Endothelial cell of umbilical vein (primary cell): Measurements from ENCODE around the gene PCP2. TPM values are rescaled to one million over a fixed set of nuclear protein-coding genes. Genes with fewer than 3 reads are reported as not detected.

Experiments used
- BruUV-seq: library from RNA; stranded (reverse); fragments of 400-500 nt; replicated peaks from 2 replicates; lab custom pipeline; 2021; lab: Mats Ljungman, UMichigan
- CTCF ChIA-PET: fragments of 300-600, 350-600 bp; sonication (Branson Sonifier 250); formaldehyde crosslinking; loops from one replicate; lab custom pipeline; 2021; ENCODE audit warnings: antibody characterized with exemption, inconsistent platforms; lab: Charles Lee
- POLR2A ChIA-PET: fragments of 300-600, 350-600 bp; sonication (Branson Sonifier 250); formaldehyde crosslinking; loops from one replicate; lab custom pipeline; 2021; ENCODE audit warnings: antibody characterized with exemption, inconsistent platforms; lab: Charles Lee
- DNase-seq: peaks from one replicate; pipeline ENCODE4 v3.0.0-alpha.2; 2011; ENCODE audit warnings: low read depth, low spot score
- FAIRE-seq: peaks from 2 replicates; lab custom pipeline; 2011; peaks lifted over from hg19 to GRCh38; lab: Jason Lieb, UNC
- H2AFZ ChIP-seq: 2 replicates; pipeline ENCODE4 v1.6.0; 2012; ENCODE audit warnings: low read depth, low read length, control low read depth, inconsistent platforms
- H3K27ac ChIP-seq: 2 replicates; pipeline ENCODE4 v1.5.1; 2011; ENCODE audit warnings: low read depth, mild to moderate bottlenecking, control low read depth, low read length, moderate library complexity; ENCODE audit not compliant: insufficient read depth
- H3K27me3 ChIP-seq, 2 experiments: 2 replicates each; pipeline versions ENCODE4 v1.6.0 to v1.6.1; 2011; ENCODE audit warnings: low read length in 2 of 2, mixed read lengths in 1 of 2; ENCODE audit not compliant: control insufficient read depth in 2 of 2, insufficient read depth in 2 of 2
- H3K36me3 ChIP-seq, 2 experiments: 2 replicates in 1 of 2; 3 replicates in 1 of 2; pipeline ENCODE4 v1.5.1; 2011; ENCODE audit warnings: low read length in 2 of 2, mild to moderate bottlenecking in 1 of 2, moderate library complexity in 1 of 2; ENCODE audit not compliant: control insufficient read depth in 2 of 2, insufficient read depth in 2 of 2; ENCODE audit errors: extremely low read depth in 1 of 2
- H3K4me1 ChIP-seq: 3 replicates; pipeline ENCODE4 v1.5.1; 2011; ENCODE audit warnings: mild to moderate bottlenecking, low read length; ENCODE audit not compliant: control insufficient read depth, insufficient read depth; ENCODE audit errors: extremely low read depth
- H3K4me2 ChIP-seq: 2 replicates; pipeline ENCODE4 v1.6.1; 2011; ENCODE audit warnings: low read length, control low read depth, mixed read lengths; ENCODE audit not compliant: insufficient read depth
- H3K4me3 ChIP-seq, 3 experiments: fragments of 200-600 bp in 1 of 3; sonication (generic), shearing (Covaris generic) in 1 of 3; replicated peaks in 1 of 3; 2 replicates each; pipeline ENCODE4 v1.5.1; 2011 to 2016; ENCODE audit warnings: control low read depth in 3 of 3, low read length in 3 of 3, mild to moderate bottlenecking in 2 of 3, inconsistent platforms in 1 of 3, low read depth in 1 of 3, moderate library complexity in 1 of 3; ENCODE audit not compliant: insufficient read depth in 1 of 3
- H3K79me2 ChIP-seq: 2 replicates; pipeline ENCODE4 v1.6.0; 2012; ENCODE audit warnings: low read length, inconsistent platforms; ENCODE audit not compliant: control insufficient read depth, insufficient read depth
- H3K9ac ChIP-seq: replicated peaks from 2 replicates; pipeline ENCODE3; 2011; ENCODE audit warnings: low read length, control low read depth; ENCODE audit not compliant: insufficient read depth; ENCODE audit errors: extremely low read depth
- H3K9me1 ChIP-seq: replicated peaks from 3 replicates; pipeline ENCODE4 v1.6.0; 2011; ENCODE audit warnings: mild to moderate bottlenecking, low read length; ENCODE audit not compliant: control insufficient read depth, insufficient read depth; ENCODE audit errors: extremely low read depth
- H3K9me3 ChIP-seq: replicated peaks from 2 replicates; pipeline ENCODE4 v1.5.1; 2012; ENCODE audit warnings: low read length, inconsistent platforms; ENCODE audit not compliant: control insufficient read depth, insufficient read depth
- H4K20me1 ChIP-seq: replicated peaks from 2 replicates; pipeline ENCODE3; 2011; ENCODE audit warnings: mild to moderate bottlenecking, low read length; ENCODE audit not compliant: control insufficient read depth, insufficient read depth; ENCODE audit errors: extremely low read depth
- CTCF ChIP-seq, 2 donors: IDR thresholded peaks; 1 replicate in 1 of 2; 2 replicates in 1 of 2; pipeline ENCODE4 v1.5.1; 2011; ENCODE audit warnings: low read length in 2 of 2, mild to moderate bottlenecking in 2 of 2, moderate library complexity in 2 of 2, control low read depth in 1 of 2, inconsistent platforms in 1 of 2, low read depth in 1 of 2; ENCODE audit not compliant: insufficient read depth in 1 of 2; ENCODE audit errors: extremely low read depth in 1 of 2
- EZH2 ChIP-seq: IDR thresholded peaks from 2 replicates; pipeline ENCODE4 v1.6.1; 2012; ENCODE audit warnings: borderline replicate concordance, low read depth, mild to moderate bottlenecking, moderate library complexity, low read length, inconsistent platforms; ENCODE audit not compliant: severe bottlenecking
- GATA2 ChIP-seq: IDR thresholded peaks from 2 replicates; pipeline ENCODE4 v1.7.0; 2011; ENCODE audit warnings: low read depth, mild to moderate bottlenecking, moderate library complexity, mixed read lengths, low read length; ENCODE audit not compliant: insufficient read length, insufficient read depth
- MAX ChIP-seq: IDR thresholded peaks from 2 replicates; pipeline ENCODE4 v1.6.1; 2011; ENCODE audit not compliant: insufficient read depth, insufficient read length
- MYC ChIP-seq: IDR thresholded peaks from one replicate; pipeline ENCODE4 v1.6.1; 2011; ENCODE audit warnings: mild to moderate bottlenecking, low read depth, low read length
- POLR2A ChIP-seq: IDR thresholded peaks from 2 replicates; pipeline ENCODE4 v1.6.1; 2012; ENCODE audit warnings: low read depth, mild to moderate bottlenecking, control low read depth, low read length
- POLR2AphosphoS5 ChIP-seq: IDR thresholded peaks from 2 replicates; pipeline ENCODE4 v1.6.1; 2012; ENCODE audit warnings: low read depth, mild to moderate bottlenecking, control low read depth, low read length, moderate library complexity; ENCODE audit not compliant: insufficient read depth
- dilution Hi-C: fragments of 300-500 bp; cut with MboI; formaldehyde crosslinking; loops from one replicate; pipeline ENCODE4 v1.15.0; 2019; ENCODE audit warnings: low sequenced_read_pairs; ENCODE audit not compliant: extremely low pct_ligation_motif_present
- intact Hi-C: fragments of 100-400 bp; cut with micrococcal nuclease; formaldehyde crosslinking; loops from one replicate; pipeline ENCODE4 v1.10.0; 2022
- polyA plus RNA-seq, 4 experiments: library from polyadenylated mRNA; depleted of rRNA in 3 of 4; stranded (reverse) in 3 of 4; unstranded in 1 of 4; fragments of >200 nt; gene quantifications; 2 replicates each; pipeline versions ENCODE4 v1.2.1 to v1.2.3, GENCODE V29; 2011 to 2012; ENCODE audit warnings: missing spikeins in 1 of 4
- total RNA-seq: library from RNA; stranded (reverse); gene quantifications from 2 replicates; pipeline ENCODE4 v1.2.3, GENCODE V29; 2021

Gene PCP2
- total and polyA plus RNA-seq, 2 donors (not counting 3 experiments of a cell fraction or from before 2014, with no cell fraction given), result not detected

GRCh38 chr19:7646426-7646700 lies 12.8 kb upstream of the PCP2 start:
- Histone ChIP-seq H2AFZ (no peak overlapping the region), H3K4me3 (no peak overlapping the region), H4K20me1 (no peaks in the 10 kb centered on the region), H3K9me3 (no peaks in the 10 kb centered on the region), H3K79me2 (no peaks in the 10 kb centered on the region), H3K4me2 (no peak overlapping the region), H3K9me1 (no peaks in the 10 kb centered on the region), H3K36me3 (no peaks in the 10 kb centered on the region), H3K4me1 (no peaks in the 10 kb centered on the region), H3K9ac (no peak overlapping the region), H3K27me3 (peaks cover 0 to 2% of the 10 kb centered on the region in 2 experiments), H3K27ac (no peak overlapping the region)
- CTCF ChIA-PET, result no interaction called here
- POLR2A ChIA-PET, result no interaction called here
- BruUV-seq, result no TSS peak
- dilution Hi-C loops (no loop called here), intact Hi-C loops (no loop called here)
- DNase-seq, result no peak
- TF ChIP-seq CTCF (IDR thresholded peaks at IDR 0.05; ENCODE audit: extremely low read depth in 1 of 2, insufficient read depth in 1 of 2, low read depth in 1 of 2, low read length in 2 of 2), result no peak
- TF ChIP-seq MYC, result no peak
- no peak for TF ChIP-seq GATA2
- TF ChIP-seq POLR2AphosphoS5, result no peak
- TF ChIP-seq POLR2A, result no peak
- no peak for TF ChIP-seq EZH2
- TF ChIP-seq MAX, result no peak
- FAIRE-seq, result no peak
